Activated CD8-positive, alpha-beta memory T cell treated with anti-CD3 and anti-CD28 coated beads, Interleukin-2, amount 50 U/mL, for 1 hour (primary cell): ENCODE measurements around the gene FOXRED2.
"Not testable (repeated sequence)": the region's sequence is repeated elsewhere in the genome, so short reads cannot be mapped to it uniquely, and the experiment has no call there.

Experiments used
- DNase-seq: peaks from one replicate; pipeline ENCODE4 v3.0.0-alpha.2; 2020; ENCODE audit errors: extremely low read depth

FOXRED2 gene

GRCh38 chr22:36450923-36451322, 55.9 kb downstream of the FOXRED2 start:
- DNase-seq: not testable (repeated sequence)

GRCh38 chr22:36449596-36450175, 57.2 kb downstream of the FOXRED2 start:
- DNase-seq: no peak

- DNase-seq: no peak
Observed at GRCh38 chr22:36447632-36448031, 59.2 kb downstream of the FOXRED2 start.

GRCh38 chr22:36445158-36445668, 61.6 kb downstream of the FOXRED2 start:
- no peak for DNase-seq

GRCh38 chr22:36443198-36443770, 63.6 kb downstream of the FOXRED2 start:
- no peak for DNase-seq

GRCh38 chr22:36442506-36443197, 64.2 kb downstream of the FOXRED2 start:
- DNase-seq: no peak

- DNase-seq: no peak
Observed at GRCh38 chr22:36440429-36441002, 66.3 kb downstream of the FOXRED2 start.

GRCh38 chr22:36439481-36440271, 67.2 kb downstream of the FOXRED2 start:
- no peak for DNase-seq
